Fibroblast of villous mesenchyme (primary cell): ENCODE results near the gene STXBP5L. TPM values are rescaled to one million over a fixed set of nuclear protein-coding genes. Genes with fewer than 3 reads are reported as not detected.

ENCODE experiments used
- DNase-seq: peaks from one replicate; pipeline ENCODE4 v3.0.0-alpha.2; 2010; ENCODE audit warnings: low read depth
- H3K4me3 ChIP-seq: 2 replicates; pipeline ENCODE4 v1.5.1; 2011; ENCODE audit warnings: low read depth, mild to moderate bottlenecking, low read length
- total RNA-seq: library from RNA; depleted of rRNA; stranded (reverse); fragments of >200 nt; gene quantifications from 2 replicates; pipeline ENCODE4 v1.2.3, GENCODE V29; 2012
- TF ChIP-seq, protein P1 (sequence below): IDR thresholded peaks from 2 replicates; pipeline ENCODE4 v1.5.1; 2012; ENCODE audit warnings: low read depth, mild to moderate bottlenecking, low read length; ENCODE audit not compliant: insufficient read depth

STXBP5L gene
- total RNA-seq, 1 donor: under 0.01 TPM

DNA sequence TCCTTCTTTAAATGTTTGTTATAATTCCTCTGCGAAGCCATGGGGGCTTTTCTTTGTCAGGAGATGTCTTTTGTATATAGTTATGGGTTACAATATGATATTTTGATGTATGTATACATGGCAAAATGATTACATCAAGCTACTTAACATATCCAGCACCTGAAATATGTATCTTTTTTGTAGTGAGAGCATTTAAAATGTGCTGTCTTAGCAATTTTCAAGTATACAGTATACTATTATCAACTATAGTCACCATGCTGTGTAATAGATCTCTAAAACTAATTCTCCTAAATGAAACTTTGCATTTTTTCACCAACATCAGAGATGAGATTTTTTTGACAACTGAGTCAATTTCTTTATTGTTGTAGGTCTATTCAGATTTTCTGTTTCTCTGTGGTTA lies 77.2 kb downstream of the STXBP5L start:
- no peak for DNase-seq
- H3K4me3 ChIP-seq: no peak overlapping the region
- TF ChIP-seq, protein P1, sequence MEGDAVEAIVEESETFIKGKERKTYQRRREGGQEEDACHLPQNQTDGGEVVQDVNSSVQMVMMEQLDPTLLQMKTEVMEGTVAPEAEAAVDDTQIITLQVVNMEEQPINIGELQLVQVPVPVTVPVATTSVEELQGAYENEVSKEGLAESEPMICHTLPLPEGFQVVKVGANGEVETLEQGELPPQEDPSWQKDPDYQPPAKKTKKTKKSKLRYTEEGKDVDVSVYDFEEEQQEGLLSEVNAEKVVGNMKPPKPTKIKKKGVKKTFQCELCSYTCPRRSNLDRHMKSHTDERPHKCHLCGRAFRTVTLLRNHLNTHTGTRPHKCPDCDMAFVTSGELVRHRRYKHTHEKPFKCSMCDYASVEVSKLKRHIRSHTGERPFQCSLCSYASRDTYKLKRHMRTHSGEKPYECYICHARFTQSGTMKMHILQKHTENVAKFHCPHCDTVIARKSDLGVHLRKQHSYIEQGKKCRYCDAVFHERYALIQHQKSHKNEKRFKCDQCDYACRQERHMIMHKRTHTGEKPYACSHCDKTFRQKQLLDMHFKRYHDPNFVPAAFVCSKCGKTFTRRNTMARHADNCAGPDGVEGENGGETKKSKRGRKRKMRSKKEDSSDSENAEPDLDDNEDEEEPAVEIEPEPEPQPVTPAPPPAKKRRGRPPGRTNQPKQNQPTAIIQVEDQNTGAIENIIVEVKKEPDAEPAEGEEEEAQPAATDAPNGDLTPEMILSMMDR: no peak

DNA sequence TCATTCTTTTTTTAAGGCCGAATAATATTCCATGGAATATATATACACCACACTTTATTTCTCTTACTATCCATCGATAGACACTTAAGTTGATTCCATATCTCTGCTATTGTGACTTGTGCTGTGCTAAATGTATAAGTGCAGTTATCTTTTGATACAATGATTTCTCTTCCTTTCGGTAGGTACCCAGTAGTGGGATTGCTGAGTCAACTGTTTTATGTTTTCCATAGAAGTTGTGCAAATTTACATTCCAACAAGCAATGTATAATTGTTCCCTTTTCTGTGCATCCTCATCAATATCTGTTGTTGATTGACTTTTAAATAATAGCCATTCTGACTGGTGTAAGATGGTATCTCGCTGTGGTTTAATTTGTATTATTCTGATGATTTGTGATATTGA lies 81.0 kb downstream of the STXBP5L start:
- no peak for DNase-seq
- no peak overlapping the region for H3K4me3 ChIP-seq
- TF ChIP-seq, protein P1: no peak

DNA sequence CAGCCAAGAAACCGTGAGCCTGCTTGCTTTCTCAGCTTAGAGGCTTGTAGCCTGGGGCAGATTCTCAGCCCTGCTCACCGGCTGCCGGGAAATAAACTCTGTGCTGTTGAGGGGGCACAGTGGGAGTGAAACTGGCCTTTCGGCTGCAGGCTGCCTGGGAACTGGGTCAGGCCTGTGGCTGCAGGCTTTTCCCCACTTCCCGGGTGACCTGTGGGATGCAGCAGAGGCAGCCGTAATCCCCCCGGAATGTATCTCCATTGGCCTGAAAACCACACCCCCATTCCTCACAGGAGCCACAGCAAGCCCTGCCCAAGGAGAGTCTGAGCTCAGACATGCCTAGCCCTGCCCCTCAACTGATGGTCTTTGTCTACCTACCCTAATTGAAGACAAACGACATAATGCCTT lies 110.9 kb downstream of the STXBP5L start:
- DNase-seq: no peak
- no peak overlapping the region for H3K4me3 ChIP-seq
- TF ChIP-seq, protein P1: no peak

DNA sequence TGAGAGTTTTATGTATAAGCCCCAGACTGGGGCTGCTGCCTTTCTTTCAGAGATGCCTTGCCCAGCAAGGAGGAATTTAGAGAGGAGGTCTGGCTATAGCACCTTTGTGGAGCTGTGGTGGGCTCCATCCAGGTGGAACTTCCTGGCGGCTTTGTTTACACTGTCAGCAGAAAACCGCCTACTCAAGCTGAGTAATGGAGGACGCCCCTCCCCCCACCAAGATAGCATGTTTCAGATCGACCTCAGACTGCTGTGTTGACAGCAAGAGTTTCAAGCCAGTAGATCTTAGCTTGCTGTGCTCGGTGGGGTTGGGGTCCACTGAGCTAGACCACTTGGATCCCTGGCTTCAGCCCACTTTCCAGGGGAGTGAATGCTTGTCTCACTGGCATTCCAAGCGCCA lies 155.6 kb downstream of the STXBP5L start:
- TF ChIP-seq, protein P1: no peak
- no peak for DNase-seq
- H3K4me3 ChIP-seq: no peak overlapping the region

DNA sequence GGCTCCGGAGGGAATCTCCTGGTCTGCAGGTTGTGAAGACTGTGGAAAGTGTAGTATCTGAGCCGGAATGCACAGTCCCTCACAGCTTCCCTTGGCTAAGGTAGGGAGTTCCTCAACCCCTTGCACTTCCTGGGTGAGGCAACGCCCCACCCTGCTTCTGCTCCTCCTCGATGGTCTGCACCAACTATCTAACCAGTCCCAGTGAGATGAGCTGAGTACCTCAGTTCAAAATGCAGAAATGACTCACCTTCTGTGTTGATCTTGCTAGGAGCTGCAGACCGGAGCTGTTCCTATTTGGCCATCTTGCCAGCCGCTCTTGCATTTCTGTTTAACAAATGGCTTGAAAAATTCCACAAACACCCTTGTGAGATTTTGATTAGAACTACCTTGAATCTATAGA lies 156.1 kb downstream of the STXBP5L start:
- no peak for DNase-seq
- no peak overlapping the region for H3K4me3 ChIP-seq
- TF ChIP-seq, protein P1: no peak

DNA sequence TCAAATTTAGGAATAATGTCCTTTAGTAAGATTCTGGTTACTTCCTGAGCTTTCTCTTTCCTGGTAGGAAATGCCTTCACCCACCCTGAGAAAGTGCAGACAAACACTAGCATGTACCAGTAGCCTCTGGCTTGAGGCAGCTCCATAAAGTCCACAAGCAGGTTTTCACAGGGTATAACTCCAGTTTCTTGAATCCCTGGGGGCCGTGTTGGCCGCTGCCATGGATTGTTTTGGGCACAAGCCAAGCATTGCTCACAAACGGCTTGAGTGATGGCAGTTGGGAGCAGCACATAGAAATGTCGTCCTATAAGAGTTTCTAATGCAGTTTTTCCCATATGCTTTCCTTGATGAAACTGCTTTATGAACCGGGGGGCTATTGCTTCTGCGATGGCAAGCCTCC lies 164.1 kb downstream of the STXBP5L start:
- TF ChIP-seq, protein P1: no peak
- H3K4me3 ChIP-seq: no peak overlapping the region
- no peak for DNase-seq

DNA sequence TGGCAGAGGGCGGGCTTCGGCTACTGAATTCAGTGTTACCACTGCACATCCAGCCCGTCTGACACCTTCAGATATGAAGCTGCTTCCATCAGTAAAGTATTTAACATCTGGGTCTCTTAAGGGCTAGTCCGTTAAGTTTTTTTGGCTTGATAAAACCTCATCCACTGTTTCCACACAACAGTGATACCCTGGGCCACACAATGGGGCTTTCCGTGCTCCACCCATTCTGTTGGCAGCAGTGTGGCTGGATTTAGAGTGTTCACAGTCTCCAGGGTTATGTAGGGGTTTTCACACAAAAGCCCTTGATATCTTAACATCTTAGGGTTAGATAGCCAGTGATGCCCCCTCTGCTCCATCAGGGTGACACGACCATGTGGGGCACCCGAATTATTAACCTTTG lies 165.0 kb downstream of the STXBP5L start:
- no peak overlapping the region for H3K4me3 ChIP-seq
- TF ChIP-seq, protein P1: no peak
- DNase-seq: no peak
